GM19240 (cell line): ENCODE measurements around the gene C3orf20.
"Not testable (repeated sequence)": the region's sequence is repeated elsewhere in the genome, so short reads cannot be mapped to it uniquely, and the experiment has no call there.

Source experiments
- DNase-seq: peaks from one replicate; pipeline ENCODE4 v3.0.0; 2011; ENCODE audit warnings: low spot score; ENCODE audit not compliant: insufficient read length

C3orf20 gene

GRCh38 chr3:14649466-14649865, 25.5 kb upstream of the C3orf20 start:
- no peak for DNase-seq

GRCh38 chr3:14650193-14650592, 24.7 kb upstream of the C3orf20 start:
- no peak for DNase-seq

- peak; percentile 89 for DNase-seq
These were observed 23.3 kb upstream of the C3orf20 start, which contains the start of gene CCDC174 for GRCh38 chr3:14651440-14652251. Gene CCDC174, plus strand, starts transcription at chr3:14651762. Its CDS starts 75 bp downstream, at chr3:14651837.

- DNase-seq: not testable (repeated sequence)
These were observed 22.5 kb upstream of the C3orf20 start for GRCh38 chr3:14652360-14652907.

- no peak for DNase-seq
These were observed 17.4 kb upstream of the C3orf20 start for GRCh38 chr3:14657579-14657978.

- no peak for DNase-seq
These were observed 16.0 kb upstream of the C3orf20 start for GRCh38 chr3:14658978-14659377.

- no peak for DNase-seq
These were observed 14.0 kb upstream of the C3orf20 start for GRCh38 chr3:14660942-14661341.

- DNase-seq: no peak
These were observed 11.4 kb upstream of the C3orf20 start for GRCh38 chr3:14663396-14664135.

- DNase-seq: no peak
These were observed 10.8 kb upstream of the C3orf20 start for GRCh38 chr3:14664170-14664569.

GRCh38 chr3:14672588-14672987, 2.4 kb upstream of the C3orf20 start:
- DNase-seq: no peak

- DNase-seq: no peak
These were observed 1.9 kb downstream of the C3orf20 start for GRCh38 chr3:14676881-14677280.

GRCh38 chr3:14678015-14678503, 3.1 kb downstream of the C3orf20 start:
- no peak for DNase-seq

GRCh38 chr3:14680115-14680514, 5.2 kb downstream of the C3orf20 start:
- no peak for DNase-seq

- DNase-seq: no peak
These were observed 5.8 kb downstream of the C3orf20 start for GRCh38 chr3:14680716-14681115.

- no peak for DNase-seq
These were observed 9.5 kb downstream of the C3orf20 start for GRCh38 chr3:14684447-14684846.

- no peak for DNase-seq
These were observed 10.2 kb downstream of the C3orf20 start for GRCh38 chr3:14685179-14685578.

GRCh38 chr3:14687360-14687759, 12.4 kb downstream of the C3orf20 start:
- DNase-seq: no peak

- DNase-seq: no peak
These were observed 13.6 kb downstream of the C3orf20 start for GRCh38 chr3:14688525-14688924.

- DNase-seq: no peak
These were observed 14.5 kb downstream of the C3orf20 start for GRCh38 chr3:14689247-14689980.

GRCh38 chr3:14691239-14691638, 16.3 kb downstream of the C3orf20 start:
- DNase-seq: no peak

GRCh38 chr3:14691719-14692118, 16.8 kb downstream of the C3orf20 start:
- DNase-seq: no peak
